ENCODE results near the gene TMA16. TPM values are rescaled to one million over a fixed set of nuclear protein-coding genes. Genes with fewer than 3 reads are reported as not detected.

Gene TMA16
- total RNA-seq, 4 donors from 2014 or later = 13.3 to 38.5 (median 20.7) TPM

GRCh38 chr4:163544407-163545038 lies 50.0 kb downstream of the TMA16 start:
- WGBS, 2 donors = 3 to 8% methylated on average over 12 of the region's 12 CpGs
- TF ChIP-seq POLR2A (IDR thresholded peaks at IDR 0.05) (no peak), CTCF (IDR thresholded peaks at IDR 0.05) (no peak)
- peak; percentile 27 to 89 for DNase-seq (ENCODE audit: low spot score in 2 of 2)
- intact Hi-C loops (cut with DNase I; ENCODE audit: low total_unique reads) = no loop called here
- H3K4me3 ChIP-seq (ENCODE audit: low read depth, poor library complexity, severe bottlenecking) = no peak overlapping the region

- intact Hi-C loops (cut with DNase I; ENCODE audit: low total_unique reads) = no loop called here
- H3K4me3 ChIP-seq (ENCODE audit: low read depth, poor library complexity, severe bottlenecking) = no peak overlapping the region
- no peak for DNase-seq (ENCODE audit: low spot score in 2 of 2)
- 47 to 48% methylated on average over 10 of the region's 10 CpGs for WGBS, 2 donors
- TF ChIP-seq POLR2A (IDR thresholded peaks at IDR 0.05) = no peak
- TF ChIP-seq CTCF (IDR thresholded peaks at IDR 0.05) = no peak
These were observed 54.2 kb downstream of the TMA16 start for GRCh38 chr4:163548481-163549243.

- WGBS, 2 donors = 50 to 54% methylated on average over 6 of the region's 6 CpGs
- DNase-seq (ENCODE audit: low spot score in 2 of 2) = no peak
- TF ChIP-seq POLR2A (IDR thresholded peaks at IDR 0.05) = no peak
- TF ChIP-seq CTCF (IDR thresholded peaks at IDR 0.05) = no peak
- intact Hi-C loops (cut with DNase I; ENCODE audit: low total_unique reads) = loop anchor here (10.0 kb wide), 1 partner anchor 1194 kb away; no protein-coding TSS in a partner anchor
- H3K4me3 ChIP-seq (ENCODE audit: low read depth, poor library complexity, severe bottlenecking) = no peak overlapping the region
These were observed 56.4 kb downstream of the TMA16 start for GRCh38 chr4:163550869-163551267.

- no peak overlapping the region for H3K4me3 ChIP-seq (ENCODE audit: low read depth, poor library complexity, severe bottlenecking)
- no peak for TF ChIP-seq CTCF (IDR thresholded peaks at IDR 0.05)
- intact Hi-C loops (cut with DNase I; ENCODE audit: low total_unique reads) = loop anchor here (10.0 kb wide), 1 partner anchor 1192 kb away; no protein-coding TSS in a partner anchor
- DNase-seq (ENCODE audit: low spot score in 2 of 2) = no peak
- 55 to 61% methylated on average over 4 of the region's 4 CpGs for WGBS, 2 donors
These were observed 58.7 kb downstream of the TMA16 start for GRCh38 chr4:163553146-163553545.

- DNase-seq (ENCODE audit: low spot score in 2 of 2) = no peak
- no peak overlapping the region for H3K4me3 ChIP-seq (ENCODE audit: low read depth, poor library complexity, severe bottlenecking)
- WGBS, 2 donors = 17 to 18% methylated on average over 3 of the region's 3 CpGs
- intact Hi-C loops (cut with DNase I; ENCODE audit: low total_unique reads) = loop anchor here (10.0 kb wide), 1 partner anchor 1190 kb away; no protein-coding TSS in a partner anchor
- TF ChIP-seq POLR2A (IDR thresholded peaks at IDR 0.05) (no peak), CTCF (IDR thresholded peaks at IDR 0.05) (no peak)
These were observed 60.5 kb downstream of the TMA16 start for GRCh38 chr4:163554870-163555465.
